GM18951 (cell line): ENCODE data around the gene C2orf74.
"Not testable (repeated sequence)": the region's sequence is repeated elsewhere in the genome, so short reads cannot be mapped to it uniquely, and the experiment has no call there.

Source experiments
- POLR2A ChIP-seq: IDR thresholded peaks from 4 replicates; pipeline ENCODE4 v1.6.1; 2011; ENCODE audit warnings: mild to moderate bottlenecking; ENCODE audit not compliant: insufficient read length, insufficient read depth; ENCODE audit errors: extremely low read depth
- in situ Hi-C: fragments of 300-500 bp; cut with MboI; formaldehyde crosslinking; loops from one replicate; pipeline ENCODE4 v1.12.0; 2022; ENCODE audit warnings: low sequenced_read_pairs, mixed read lengths, inconsistent platforms; ENCODE audit not compliant: unreplicated experiment

Gene C2orf74

GRCh38 chr2:61178603-61179545, 16.9 kb downstream of the C2orf74 start:
- in situ Hi-C loops: no loop called here
- TF ChIP-seq POLR2A: no peak

- no peak for TF ChIP-seq POLR2A
- in situ Hi-C loops: no loop called here
These were observed 18.0 kb downstream of the C2orf74 start for GRCh38 chr2:61179701-61180639.

- in situ Hi-C loops: no loop called here
- TF ChIP-seq POLR2A: no peak
These were observed 18.7 kb downstream of the C2orf74 start for GRCh38 chr2:61180686-61181085.

- no peak for TF ChIP-seq POLR2A
- in situ Hi-C loops: no loop called here
These were observed 19.5 kb downstream of the C2orf74 start for GRCh38 chr2:61181382-61182058.

- in situ Hi-C loops: no loop called here
These were observed 20.0 kb downstream of the C2orf74 start for GRCh38 chr2:61182059-61182383.

GRCh38 chr2:61183795-61184194, 21.8 kb downstream of the C2orf74 start:
- no peak for TF ChIP-seq POLR2A
- in situ Hi-C loops: no loop called here

More at GRCh38 chr2:61182059-61182383, 20.0 kb downstream of the C2orf74 start:
- TF ChIP-seq POLR2A: no peak

- in situ Hi-C loops: no loop called here
- no peak for TF ChIP-seq POLR2A
These were observed 22.3 kb downstream of the C2orf74 start for GRCh38 chr2:61184263-61184662.

- TF ChIP-seq POLR2A: no peak
- in situ Hi-C loops: no loop called here
These were observed 23.3 kb downstream of the C2orf74 start for GRCh38 chr2:61185231-61185728.

- TF ChIP-seq POLR2A: no peak
- in situ Hi-C loops: no loop called here
These were observed 25.1 kb downstream of the C2orf74 start for GRCh38 chr2:61187085-61187484.

- TF ChIP-seq POLR2A: no peak
- in situ Hi-C loops: no loop called here
These were observed 31.9 kb downstream of the C2orf74 start for GRCh38 chr2:61193670-61194561.

- in situ Hi-C loops: not testable (repeated sequence)
These were observed 32.7 kb downstream of the C2orf74 start for GRCh38 chr2:61194646-61195045.

- no peak for TF ChIP-seq POLR2A
- in situ Hi-C loops: no loop called here
These were observed 34.7 kb downstream of the C2orf74 start for GRCh38 chr2:61196671-61197070.
